ENCODE data around the gene MDP1.

MDP1 gene

GRCh38 chr14:24215495-24216344 lies at the start of gene MDP1:
MDP1 (minus strand) TSS chr14:24216066; CDS start chr14:24215955, 111 bp downstream.
- DNase-seq (ENCODE audit: low spot score) = peak; percentile 86

GRCh38 chr14:24264298-24264697 lies 48.4 kb upstream of the MDP1 start:
- no peak for DNase-seq (ENCODE audit: low spot score)

DNA sequence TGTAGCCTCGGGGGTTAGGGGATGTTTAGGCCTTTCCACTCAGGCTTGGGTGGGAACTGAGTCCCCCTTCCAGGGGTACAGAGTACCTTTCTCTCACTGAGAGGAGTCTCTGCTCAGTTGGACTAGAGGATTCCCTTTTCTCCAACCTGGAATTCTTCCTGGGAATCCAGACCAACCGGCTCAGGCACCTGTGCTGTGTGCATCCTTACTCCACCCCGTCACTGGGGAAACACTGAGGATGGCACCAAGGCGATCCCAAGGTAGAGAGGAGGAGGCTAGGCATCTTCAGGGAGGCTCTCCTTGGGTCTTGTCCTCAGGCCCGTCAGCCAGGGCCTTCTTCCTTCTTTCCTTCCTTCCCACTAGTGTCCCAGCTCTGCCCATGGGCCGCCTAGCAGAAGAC lies 48.0 kb upstream of the MDP1 start:
- no peak for DNase-seq (ENCODE audit: low spot score)

GRCh38 chr14:24262821-24263733 lies 47.2 kb upstream of the MDP1 start, which contains the start of gene TGM1:
TGM1 (minus strand) TSS chr14:24263177; CDS start chr14:24262352, 825 bp downstream.
- no peak for DNase-seq (ENCODE audit: low spot score)

DNA sequence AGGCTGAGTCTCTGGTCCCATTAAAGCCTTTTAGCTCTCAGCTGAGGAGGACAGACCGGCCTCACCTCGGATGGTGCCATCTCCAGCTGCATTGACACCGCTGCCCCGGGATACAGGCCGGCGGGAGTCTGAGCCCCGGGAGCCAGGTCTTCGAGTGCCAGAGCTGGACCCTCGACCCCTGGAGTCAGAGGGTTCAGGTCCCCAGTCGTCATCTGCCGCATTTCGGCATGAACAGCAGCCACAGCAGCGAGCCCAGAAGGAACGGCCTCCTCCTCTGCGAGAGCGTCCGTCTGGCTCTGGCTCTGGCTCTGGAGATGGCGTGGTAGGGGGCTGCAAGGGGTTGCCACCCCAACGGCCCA lies 46.1 kb upstream of the MDP1 start:
- no peak for DNase-seq (ENCODE audit: low spot score)

DNA sequence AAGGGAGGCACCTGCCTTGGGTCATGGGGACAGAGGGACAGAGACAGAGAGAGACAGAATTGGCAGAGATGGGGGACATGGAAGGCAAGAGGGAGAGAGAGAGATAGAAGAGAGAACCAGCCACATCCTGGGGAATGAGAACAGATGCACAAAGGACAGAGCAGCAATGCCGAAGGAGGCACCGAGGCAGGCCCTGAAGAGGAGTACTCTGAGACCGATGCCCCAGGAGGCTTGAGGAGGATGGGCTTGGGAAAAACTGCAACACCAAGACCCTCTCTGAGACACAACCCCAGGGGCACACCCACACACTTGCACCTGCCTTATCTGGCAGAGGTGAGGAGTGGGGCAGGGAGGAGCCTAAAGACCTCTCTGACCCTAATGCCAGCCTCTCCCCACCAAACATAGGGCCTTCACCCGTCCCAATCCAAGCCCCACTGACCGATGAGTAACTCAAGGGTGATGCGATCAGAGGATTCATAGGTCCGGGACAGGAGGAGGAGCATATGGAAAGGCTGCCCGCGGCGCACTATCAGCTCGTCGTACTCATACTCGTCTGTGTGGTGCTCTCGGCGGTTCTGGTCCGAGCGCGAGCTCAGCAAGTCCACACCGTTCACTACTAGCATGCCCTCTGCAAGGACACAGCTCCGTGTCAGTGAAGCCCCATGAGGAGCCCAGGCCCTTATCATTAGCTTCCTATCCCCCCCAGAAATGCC lies 45.5 kb upstream of the MDP1 start:
- DNase-seq (ENCODE audit: low spot score) = no peak

DNA sequence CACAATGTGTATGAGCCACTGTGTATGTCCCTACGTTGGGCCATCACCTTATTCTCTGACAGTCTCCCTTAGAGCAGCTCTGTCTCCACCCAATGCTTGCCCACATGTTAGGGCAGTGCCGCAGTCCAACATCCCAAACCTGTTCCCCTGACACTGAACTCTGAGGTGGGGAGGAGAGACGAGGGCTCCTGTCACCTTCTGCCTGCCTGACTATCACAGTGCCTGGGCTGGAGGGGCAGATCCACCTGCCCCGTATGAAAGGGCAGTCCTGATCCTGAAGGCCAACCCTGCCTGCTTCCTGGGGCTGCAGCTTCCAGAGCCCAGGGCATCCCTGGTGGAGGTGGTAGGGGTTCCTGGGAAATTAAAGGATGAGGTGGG lies 44.9 kb upstream of the MDP1 start:
- DNase-seq (ENCODE audit: low spot score) = no peak

- no peak for DNase-seq (ENCODE audit: low spot score)
Measured at GRCh38 chr14:24260026-24260779, 44.3 kb upstream of the MDP1 start.

GRCh38 chr14:24259282-24260025 lies 43.6 kb upstream of the MDP1 start:
- no peak for DNase-seq (ENCODE audit: low spot score)

GRCh38 chr14:24258548-24259265 lies 42.8 kb upstream of the MDP1 start:
- no peak for DNase-seq (ENCODE audit: low spot score)

GRCh38 chr14:24258119-24258518 lies 42.3 kb upstream of the MDP1 start:
- no peak for DNase-seq (ENCODE audit: low spot score)

- no peak for DNase-seq (ENCODE audit: low spot score)
Measured at GRCh38 chr14:24256960-24257359, 41.1 kb upstream of the MDP1 start.

- no peak for DNase-seq (ENCODE audit: low spot score)
Measured at GRCh38 chr14:24255931-24256711, 40.3 kb upstream of the MDP1 start.

GRCh38 chr14:24255438-24255837 lies 39.6 kb upstream of the MDP1 start:
- no peak for DNase-seq (ENCODE audit: low spot score)

DNA sequence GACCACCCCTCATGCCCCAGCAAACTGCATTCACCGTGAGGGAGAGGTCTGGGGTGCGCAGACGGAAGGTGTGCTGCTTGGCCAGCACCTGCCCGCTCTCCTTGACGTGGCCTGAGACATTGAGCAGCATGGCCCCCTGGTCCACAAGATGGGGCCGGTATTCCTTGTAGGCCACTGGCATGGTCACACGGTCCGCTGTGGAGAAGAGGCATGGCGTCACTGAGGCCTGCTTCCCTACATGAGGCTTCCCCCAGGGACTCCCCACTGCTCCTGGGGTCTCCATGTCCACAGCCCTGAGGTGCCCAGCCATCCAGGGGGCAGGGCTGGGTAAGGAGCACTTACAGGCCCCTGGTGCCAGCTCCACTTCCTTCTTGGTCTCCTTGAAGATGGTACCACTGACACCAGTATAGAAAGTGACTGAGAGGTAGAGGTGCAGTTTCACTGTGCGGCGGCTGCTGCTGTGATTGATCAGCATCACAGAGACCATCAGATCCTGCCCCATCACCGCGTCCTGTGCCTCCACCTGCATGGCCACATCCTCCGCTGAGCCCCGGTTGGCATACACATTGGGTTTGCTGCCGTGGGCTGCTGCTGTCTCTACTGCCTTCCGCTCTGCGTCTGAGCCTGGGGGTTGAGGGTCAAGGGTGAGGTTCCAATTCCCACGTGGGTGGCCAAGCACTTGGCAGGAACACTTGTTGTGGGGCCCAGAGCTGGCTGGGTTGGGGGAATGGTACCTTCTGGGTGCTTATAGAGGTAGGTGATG lies 38.9 kb upstream of the MDP1 start:
- DNase-seq (ENCODE audit: low spot score) = no peak

DNA sequence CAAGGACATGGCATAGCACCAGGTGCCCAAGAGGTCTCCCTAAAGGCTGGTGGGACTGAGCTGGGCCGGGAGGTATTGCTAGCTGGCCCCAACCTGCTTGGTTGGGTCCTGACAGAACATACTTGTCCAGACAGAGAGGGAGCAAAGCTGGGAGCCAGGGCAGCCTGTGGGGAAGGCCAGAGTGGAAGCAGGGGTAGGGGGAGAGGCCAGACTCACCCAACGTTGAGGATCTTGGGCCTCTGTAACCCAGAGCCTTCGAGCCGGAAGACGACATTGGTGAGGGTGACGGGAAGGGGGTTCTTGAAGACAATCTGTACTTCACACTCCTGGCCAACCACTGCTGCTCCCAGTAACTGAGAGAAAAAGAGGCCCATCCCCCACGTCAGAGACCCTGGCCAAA lies 38.1 kb upstream of the MDP1 start:
- DNase-seq (ENCODE audit: low spot score) = no peak

DNA sequence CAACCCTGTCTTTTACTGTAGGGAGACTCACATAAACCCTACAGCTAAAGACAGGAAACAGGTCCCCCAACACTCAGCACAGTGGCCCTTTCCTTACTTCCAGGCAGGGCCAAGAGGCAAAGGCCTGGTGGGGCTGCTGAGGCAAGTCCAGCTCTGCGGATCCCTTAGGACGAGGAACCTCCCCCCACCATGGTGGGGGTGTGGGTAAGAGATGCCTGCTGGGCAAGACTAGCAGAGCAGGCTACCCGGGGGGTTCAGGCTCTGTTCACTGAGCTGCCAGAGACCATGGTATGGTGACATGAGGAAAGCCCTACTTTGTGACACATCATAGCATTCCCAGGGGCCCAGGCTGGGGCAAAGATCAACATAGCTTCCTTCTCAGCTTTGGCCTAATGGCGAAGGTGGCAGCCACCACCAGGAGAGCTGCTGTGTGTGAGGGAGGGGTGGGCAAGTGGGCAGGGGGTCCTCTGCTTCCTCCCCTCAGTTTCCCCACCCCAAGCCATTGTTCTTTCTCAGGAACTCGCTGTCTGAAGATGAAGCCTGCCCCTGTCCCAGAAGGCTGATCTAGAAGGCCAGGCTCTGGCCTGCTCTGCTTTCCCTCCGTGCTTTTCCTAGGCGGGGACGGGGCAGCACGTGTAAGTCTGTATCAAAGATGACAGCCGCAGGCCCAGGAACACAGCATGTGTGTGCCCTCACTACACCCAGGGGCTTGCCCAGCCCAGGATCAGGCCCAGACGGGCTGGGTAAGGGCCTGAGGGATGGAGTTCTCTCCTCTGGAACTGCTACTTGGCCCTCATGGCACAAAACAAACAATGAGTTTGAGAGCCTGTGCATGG lies 36.6 kb upstream of the MDP1 start:
- DNase-seq (ENCODE audit: low spot score) = no peak

GRCh38 chr14:24251880-24252288 lies 36.0 kb upstream of the MDP1 start:
- DNase-seq (ENCODE audit: low spot score) = no peak

All from ecto neural progenitor cell (in vitro differentiated cells).